Occipital lobe (tissue), 2 donors: Measurements from ENCODE around the gene PSAP. TPM values are rescaled to one million over a fixed set of nuclear protein-coding genes. Genes with fewer than 3 reads are reported as not detected.

Experiments
- DNase-seq: peaks from one replicate; lab custom pipeline; 2025; lab: John Stamatoyannopoulos, UW
- total RNA-seq: library from RNA; depleted of rRNA; stranded (reverse); fragments of >200 nt; gene quantifications from one replicate; pipeline ENCODE4 v1.2.3, GENCODE V29; 2014

Gene PSAP
- total RNA-seq, 1 donor from 2014 or later = 385 TPM

DNA sequence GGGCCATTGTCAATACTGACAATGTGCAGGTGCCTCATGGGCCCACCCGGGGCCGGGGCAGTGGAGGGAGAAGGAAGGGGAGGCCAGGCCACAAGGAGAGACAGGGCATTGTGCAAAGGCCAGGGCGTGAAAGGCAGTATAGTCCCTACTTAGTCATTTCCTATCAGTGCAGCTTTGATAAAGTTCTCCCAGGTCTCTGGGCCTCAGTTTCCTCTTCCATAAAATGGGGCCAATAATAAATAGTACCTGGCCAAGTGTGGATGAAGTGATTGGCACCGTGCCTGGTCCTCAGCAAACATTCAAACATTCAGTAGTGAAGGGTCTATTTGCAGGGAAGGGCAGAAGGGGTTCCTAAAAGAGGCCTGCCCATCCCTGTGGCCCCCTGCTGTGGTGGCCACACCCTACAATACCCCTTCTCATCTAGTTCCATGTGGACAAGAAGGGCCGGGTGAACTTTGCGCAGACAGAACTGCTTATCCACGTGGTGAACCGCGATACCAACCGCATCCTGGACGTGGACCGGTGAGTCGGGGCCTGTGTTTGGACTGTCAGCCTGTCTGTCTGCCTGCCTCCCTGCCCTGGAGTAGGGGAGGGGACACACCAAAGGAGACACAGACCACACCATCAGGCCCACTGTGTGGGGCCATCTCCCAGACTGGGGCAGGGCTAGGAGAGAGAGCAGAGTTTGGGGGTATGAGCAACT is 40.9 kb downstream of the PSAP start:
- DNase-seq = no peak

DNA sequence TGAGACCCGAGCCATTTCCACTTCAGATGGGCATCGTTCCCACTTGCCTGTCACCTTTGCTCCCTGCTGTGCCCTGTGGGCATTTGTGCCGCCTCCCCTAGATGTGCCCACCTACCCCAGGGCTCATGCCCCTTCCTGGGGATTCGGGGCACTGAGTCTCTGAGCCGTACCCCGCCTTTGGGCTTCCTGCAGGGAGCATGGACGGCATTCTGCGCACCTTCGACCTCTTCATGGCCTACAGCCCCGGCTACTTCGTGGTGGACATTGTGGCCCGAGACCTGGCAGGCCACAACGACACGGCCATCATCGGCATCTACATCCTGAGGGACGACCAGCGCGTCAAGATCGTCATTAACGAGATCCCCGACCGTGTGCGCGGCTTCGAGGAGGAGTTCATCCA is 41.4 kb downstream of the PSAP start:
- no peak for DNase-seq

DNA sequence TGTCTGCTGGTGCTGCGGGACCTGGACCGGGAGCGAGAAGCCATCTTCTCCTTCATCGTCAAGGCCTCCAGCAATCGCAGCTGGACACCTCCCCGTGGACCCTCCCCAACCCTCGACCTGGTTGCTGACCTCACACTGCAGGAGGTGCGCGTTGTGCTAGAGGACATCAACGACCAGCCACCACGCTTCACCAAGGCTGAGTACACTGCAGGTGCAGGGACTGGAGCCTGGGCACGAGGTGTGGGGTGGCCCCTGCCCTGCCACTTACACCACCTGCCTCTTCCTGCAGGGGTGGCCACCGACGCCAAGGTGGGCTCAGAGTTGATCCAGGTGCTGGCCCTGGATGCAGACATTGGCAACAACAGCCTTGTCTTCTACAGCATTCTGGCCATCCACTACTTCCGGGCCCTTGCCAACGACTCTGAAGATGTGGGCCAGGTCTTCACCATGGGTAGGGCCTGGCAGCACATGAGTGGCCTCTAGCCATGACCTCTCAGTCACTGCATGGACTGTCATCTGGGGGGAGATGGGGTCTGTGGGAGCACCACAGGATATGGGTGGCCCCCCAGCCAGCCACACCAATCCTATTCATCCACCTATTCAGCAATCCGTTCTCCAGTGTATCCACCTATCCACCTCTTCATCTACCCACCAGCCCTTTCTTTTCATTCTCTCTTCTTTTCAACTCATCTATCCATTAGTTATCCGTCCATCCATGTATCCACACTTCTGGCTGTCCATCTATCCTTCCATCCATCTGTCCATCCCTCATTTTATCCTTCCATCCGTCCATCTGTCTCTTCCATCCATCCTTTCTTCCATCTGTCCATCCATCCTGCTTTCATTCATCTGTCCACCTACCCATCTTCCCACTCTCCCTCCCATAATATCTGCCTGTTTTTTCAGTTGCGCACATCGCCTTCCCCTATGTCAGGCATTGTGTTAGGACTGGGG is 43.2 kb downstream of the PSAP start:
- no peak for DNase-seq

DNA sequence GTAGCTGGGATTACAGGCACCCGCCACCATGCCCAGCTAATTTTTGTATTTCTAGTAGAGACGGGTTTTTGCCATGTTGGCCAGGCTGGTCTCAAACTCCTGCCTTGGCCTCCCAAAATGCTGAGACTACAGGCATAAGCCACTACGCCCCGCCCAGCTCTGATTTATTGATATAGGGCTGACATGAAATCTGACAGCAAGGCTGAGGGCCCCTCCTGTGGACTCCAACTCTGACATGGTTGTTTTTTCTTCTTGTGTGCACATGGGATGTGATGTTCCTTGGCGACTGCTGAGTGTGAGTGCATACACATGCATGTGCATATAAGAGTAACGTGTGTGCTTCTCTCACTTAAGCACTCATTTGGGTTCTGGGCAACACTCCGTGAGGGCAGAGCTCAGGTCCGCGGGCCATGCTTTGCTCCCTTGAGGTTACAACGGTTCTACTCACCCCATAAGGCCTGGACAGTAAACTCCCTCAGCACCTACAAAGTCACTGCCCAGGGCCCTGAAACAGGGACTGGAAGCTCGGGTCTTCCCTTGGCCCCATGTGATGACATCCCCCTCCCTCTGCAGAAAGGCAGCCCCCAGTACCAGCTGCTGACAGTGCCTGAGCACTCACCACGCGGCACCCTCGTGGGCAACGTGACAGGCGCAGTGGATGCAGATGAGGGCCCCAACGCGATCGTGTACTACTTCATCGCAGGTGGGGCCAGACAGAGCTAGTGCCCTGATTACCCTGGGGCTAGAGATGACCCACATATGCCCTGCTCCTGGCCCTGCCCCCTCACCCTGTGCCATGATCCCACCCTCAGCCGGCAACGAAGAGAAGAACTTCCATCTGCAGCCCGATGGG is 44.1 kb downstream of the PSAP start:
- no peak for DNase-seq

DNA sequence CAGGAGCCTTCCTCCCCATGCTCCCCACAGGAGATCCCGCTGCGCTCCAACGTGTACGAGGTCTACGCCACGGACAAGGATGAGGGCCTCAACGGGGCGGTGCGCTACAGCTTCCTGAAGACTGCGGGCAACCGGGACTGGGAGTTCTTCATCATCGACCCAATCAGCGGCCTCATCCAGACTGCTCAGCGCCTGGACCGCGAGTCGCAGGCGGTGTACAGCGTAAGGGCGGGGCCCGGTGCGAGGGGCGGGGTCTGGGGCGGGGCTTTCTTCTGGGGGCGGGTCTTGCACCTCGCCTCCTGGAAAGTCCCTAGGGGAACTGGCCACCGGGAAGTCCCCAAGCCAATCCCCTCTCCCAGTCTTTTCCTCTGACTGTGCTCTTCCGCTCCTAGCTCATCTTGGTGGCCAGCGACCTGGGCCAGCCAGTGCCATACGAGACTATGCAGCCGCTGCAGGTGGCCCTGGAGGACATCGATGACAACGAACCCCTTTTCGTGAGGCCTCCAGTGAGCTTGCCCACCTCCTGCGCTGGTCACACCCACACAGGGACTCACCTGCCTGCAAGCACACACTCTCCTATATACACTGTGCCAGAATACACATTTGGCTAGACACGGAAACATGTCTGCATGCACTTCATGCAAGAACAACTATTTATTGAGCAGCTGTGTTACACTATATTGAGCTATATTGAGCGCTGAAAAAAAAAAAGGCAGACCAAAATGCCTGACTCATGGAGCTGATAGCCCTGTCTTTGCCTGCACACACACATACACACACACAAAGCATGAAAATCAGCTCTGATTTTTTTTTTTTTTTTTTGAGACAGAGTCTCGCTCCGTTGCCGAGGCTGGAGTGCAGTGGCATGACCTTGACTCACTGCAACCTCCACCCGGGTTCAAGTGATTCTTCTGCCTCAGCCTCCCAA is 45.0 kb downstream of the PSAP start:
- DNase-seq = no peak

DNA sequence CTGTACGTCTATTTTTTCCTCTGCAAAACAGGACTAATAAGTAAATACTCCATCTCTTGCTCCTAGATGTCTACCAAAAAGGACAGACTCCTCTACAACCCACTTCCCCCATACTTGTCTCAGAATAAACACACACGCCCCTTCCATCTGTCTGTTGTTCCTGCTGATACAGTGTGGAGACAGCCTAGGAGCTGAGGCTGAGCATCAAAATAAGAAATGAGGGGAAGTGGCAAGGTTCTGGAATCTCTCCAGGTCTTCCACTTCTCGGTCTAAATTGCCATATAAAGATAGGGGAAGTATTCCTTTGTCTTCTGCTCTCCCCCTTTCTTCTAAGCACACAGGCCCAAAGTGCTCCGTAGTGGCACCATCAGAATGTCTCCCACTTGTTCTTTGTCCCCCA is 47.0 kb downstream of the PSAP start:
- DNase-seq = no peak

DNA sequence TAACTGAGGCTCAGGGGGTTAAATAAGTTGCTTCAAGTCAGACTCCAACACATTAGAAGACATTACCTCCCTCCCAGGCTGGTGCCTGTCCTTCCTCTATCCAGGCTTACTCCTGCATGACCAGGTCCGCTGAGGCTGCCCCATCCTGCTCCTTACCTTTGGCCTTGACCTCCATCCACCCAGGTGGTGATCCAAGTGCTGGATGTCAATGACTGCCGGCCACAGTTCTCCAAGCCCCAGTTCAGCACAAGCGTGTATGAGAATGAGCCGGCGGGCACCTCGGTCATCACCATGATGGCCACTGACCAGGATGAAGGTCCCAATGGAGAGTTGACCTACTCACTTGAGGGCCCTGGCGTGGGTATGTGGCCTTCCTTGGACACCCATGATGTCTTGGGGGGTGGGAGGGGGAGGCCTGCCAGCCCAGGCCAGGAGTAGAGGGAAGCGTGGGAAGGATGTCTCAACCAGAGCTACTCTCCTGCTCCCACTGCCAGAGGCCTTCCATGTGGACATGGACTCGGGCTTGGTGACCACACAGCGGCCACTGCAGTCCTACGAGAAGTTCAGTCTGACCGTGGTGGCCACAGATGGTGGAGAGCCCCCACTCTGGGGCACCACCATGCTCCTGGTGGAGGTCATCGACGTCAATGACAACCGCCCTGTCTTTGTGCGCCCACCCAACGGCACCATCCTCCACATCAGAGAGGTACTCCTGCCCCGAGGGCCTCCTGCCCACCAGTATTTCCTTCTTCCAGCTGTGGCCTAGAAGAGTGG is 48.1 kb downstream of the PSAP start:
- no peak for DNase-seq

DNA sequence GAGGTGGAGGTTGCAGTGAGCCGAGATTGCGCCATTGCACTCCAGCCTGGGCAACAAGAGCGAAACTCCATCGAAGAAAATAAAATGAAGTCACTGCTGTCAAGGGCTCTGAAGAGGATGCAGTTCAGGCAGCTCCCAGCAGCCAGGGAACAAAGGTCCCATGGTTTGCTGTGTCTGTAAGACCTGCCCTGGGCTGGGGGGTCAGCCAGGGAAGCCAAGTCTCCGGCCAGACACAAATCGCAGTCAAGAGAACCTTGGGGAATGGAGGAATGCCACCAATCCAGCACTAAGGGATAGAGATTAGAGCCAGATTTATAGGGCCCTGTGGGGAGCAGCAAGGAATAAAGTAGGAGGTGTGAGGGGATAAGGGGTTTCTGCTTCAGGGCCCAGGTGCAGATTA is 48.8 kb downstream of the PSAP start:
- DNase-seq = no peak

DNA sequence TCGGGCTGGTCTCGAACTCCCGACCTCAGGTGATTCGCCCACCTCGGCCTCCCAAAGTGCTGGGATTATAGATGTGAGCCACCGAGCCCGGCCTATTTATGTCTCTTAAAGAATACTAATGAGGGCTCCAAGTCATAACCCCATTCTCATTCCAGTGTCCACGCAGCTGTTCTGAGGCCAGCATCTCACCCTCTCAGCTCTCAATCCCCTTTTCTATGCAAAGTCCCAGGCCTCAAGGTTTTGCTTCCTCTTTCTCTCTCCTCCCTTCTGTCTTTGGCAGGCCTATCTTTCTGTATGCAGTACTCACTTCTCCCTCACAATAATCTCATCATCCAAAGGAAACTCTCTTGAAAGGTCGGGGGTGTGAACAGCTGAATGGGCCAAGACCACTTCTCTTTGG is 49.7 kb downstream of the PSAP start:
- DNase-seq = no peak

DNA sequence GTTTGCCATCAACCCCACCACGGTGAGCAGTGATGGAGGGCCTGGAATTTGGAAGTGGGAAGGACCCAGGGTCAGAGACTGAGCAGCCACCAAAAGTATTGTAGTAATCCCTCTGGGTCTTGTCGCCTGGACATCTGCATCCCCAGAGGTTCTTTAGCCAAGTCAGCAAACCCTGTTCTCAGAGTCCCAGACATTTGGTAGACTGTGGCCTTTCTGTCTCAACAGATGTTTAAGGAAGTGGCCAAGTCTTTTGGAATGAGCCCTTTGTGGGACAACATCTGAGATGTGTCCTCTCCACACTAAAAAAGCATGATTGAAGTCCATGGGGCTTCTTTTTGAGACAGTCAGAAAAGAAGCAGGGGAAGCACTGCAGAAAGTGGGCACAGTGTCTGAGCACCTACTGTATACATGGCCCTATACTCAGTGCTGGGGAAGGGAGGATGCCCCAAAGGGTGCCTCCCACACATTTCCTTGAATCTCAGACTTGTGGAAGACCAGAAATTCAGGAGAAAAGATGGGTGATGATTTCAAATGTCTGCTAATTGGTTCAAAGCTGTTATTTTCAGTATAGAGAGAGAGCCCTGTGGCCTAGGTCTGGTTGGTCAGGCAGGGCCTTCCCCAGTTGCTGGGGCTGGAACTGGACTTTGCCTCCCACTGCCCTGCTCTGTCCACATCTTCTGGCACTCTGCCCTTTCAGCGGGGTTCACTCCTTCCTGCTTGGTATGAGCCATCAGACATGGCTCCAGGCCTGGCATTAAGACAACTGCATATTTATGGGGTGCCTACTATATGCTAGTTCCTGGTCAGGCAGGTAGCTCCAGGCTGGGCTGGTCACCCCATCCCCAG is 51.2 kb downstream of the PSAP start:
- DNase-seq = no peak

DNA sequence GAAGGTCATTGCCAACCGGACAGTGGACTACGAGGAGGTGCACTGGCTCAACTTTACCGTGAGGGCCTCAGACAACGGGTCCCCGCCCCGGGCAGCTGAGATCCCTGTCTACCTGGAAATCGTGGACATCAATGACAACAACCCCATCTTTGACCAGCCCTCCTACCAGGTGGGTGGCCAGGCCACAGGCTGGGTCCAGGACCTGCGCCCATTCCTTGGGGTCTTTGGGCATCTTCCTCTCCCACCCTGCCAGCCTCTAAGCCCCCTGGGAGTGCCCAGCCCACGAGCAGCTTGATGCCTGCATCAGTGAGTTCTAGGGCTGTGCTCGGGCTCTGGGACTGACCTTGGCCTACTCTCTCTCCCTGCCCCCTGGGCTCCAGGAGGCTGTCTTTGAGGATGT is 51.9 kb downstream of the PSAP start:
- no peak for DNase-seq

DNA sequence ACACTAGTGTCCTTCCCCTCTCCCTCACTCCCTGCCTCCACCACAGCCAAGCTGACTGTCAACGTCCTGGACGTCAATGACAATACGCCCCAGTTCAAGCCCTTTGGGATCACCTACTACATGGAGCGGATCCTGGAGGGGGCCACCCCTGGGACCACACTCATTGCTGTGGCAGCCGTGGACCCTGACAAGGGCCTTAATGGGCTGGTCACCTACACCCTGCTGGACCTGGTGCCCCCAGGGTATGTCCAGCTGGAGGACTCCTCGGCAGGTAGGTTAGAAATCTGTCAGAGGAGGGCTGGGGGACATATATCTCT is 52.8 kb downstream of the PSAP start:
- no peak for DNase-seq

DNA sequence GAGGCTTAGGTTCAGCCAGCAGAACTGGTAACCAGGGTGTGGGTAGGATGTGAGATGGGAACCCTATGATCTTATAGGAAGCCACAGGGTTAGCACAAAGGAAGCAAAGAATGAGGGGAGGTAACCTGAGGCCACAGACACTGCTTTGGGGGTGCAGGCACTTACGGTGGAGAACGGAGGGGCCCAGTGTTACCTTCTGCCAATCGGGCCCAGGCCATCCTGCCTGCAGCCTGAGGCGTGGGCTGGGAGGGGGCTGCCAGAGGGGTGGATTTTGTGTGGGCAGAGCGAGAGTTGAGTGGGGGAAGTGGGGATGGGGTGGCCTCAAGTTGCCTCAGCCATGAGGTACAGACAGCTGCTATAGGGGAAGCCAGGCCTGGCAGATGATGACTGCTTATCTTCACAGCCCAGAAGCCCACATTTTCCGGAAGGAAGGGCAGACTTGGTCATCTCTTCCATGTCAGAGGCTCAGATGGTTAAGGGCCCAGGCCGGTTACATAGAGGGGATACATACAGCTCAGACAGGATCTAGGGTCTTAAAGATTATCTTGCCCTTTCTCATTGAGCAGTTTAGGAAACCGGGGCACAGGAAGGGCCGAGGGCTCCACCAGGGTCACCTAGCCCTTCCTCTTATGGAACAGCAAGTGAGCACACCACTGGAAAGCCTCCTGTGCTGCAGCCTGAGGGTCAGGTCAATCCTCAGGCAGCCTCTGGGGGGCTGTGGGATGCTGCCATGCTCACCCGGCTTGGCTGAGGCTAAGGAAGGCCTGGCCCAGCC is 53.3 kb downstream of the PSAP start:
- DNase-seq = no peak

DNA sequence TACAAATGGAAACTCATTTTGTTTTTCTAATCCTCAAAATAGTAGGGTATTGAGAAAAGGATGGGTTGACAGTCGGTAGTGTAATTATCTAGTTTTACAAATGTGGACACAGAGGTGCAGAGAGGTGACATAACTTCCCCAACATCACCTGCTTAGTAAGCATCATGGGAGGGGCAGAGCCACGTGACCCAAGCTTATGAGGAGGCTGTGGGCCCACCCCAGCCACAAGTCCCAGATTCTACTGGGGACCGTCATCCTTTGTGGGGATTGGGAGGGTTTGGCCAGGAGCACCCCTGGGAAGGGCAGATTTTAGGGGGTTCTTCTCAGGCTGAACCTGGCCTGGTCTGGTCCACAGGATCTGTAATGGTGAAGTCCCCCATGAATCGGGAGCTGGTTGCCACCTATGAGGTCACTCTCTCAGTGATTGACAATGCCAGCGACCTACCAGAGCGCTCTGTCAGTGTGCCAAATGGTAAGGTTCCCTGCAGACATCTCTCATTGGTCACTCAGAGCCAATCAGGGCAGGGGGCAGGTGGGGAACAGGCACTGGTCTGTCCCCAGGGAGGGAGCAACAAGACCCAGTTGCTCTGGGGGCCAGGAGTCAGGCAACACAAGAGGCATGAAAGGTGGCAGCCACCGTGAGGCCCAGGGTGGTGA is 54.2 kb downstream of the PSAP start:
- DNase-seq = no peak

DNA sequence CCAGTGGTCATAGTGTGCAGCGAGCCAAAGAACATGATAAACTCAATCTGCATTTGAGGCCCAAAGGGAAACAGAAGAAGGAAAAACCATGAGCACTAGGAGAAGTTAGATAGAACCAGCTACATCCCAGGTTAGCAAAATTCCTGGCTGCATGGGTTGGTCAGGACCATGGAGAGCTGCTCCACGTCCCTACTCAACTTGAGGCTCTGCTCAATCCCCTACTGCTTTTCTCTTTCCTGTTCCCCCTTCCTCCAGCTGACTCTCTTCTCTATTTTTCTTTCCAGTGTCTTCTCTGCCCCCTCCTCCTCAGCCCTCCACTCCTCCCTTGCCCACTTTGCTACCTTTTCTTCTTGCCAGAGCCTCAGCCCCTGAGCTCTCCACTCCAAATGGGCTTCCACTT is 55.8 kb downstream of the PSAP start:
- DNase-seq = no peak

DNA sequence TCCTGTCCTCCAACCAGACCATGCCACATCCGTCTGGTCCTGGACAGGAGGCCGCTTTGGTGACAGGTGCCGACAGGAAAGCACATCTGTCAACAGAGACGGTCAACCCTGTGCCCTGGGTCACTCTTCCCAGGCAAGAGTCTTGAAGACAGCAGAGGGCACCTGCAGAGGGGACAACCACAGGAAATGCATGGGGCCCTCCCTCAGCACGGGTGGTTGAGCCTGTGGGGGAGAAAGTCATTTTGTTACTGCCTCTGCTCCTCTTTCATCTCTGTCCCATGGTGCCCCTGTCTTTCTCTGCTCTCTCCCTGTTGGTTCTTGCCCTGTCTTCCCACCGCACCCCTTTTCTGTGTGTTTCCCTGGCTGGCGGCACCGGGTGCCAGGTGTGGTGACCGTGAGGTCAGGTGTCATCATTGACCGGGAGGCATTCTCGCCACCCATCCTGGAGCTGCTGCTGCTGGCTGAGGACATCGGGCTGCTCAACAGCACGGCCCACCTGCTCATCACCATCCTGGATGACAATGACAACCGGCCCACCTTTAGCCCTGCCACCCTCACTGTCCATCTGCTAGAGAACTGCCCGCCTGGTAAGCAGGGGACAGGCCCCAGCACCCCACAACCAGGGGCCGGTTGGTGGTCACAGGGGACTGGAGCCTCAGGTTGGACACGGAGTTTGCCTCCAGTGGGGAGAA is 60.2 kb downstream of the PSAP start:
- no peak for DNase-seq

DNA sequence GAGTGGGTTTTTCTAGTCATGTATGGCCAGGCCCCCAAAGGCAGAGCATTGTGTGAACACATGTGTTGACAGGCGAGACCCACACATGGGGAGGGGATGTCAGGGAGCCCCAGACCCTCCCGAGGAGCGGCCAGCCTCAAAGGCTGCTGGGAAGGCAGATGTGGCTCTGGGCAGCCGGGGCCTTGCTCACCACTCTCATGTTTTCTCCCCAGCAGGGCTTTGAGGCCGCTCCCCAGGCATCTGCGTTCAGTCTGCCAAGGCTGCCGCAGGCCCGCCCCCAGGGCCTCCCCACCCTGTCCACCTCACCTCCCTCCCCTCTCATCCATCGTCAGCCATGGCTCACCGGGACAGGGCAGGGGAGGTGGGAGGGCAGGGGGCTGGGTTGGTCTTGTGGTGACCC is 61.2 kb downstream of the PSAP start:
- no peak for DNase-seq
